ENCODE data around the gene TSN. TPM values are rescaled to one million over a fixed set of nuclear protein-coding genes. Genes with fewer than 3 reads are reported as not detected.
"Not testable (repeated sequence)": the region's sequence is repeated elsewhere in the genome, so short reads cannot be mapped to it uniquely, and the experiment has no call there.

The TSN gene
- total RNA-seq, 1 donor from 2014 or later, result 68.2 TPM

DNA sequence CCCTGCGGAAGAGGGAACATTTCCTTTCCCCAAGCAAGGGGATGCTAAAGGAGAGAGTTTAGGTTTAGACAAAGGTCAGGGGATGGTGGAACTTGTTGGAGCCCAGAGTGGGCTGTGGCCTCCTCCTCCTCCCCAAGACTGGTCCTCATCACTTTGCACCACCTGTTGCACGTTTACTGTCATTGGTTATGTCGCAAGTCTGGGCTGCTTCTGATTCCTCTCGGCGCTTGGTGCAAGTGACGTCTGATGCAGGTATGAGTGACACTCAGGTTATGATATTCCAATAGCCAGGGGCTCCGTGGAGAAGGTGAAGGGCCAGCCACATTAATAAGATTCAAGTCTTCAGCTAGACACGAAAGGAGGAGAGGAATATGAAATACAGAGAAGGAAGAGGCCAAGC, 59.8 kb downstream of the TSN start:
- Histone ChIP-seq H3K4me1 (ENCODE audit: insufficient read depth, low read length) (no peaks in the 10 kb centered on the region), H3K27me3 (ENCODE audit: insufficient read depth, low read length) (no peaks in the 10 kb centered on the region), H3K27ac (ENCODE audit: low read depth, low read length) (no peak overlapping the region), H2AFZ (ENCODE audit: low read depth, low read length) (no peak overlapping the region), H4K20me1 (ENCODE audit: insufficient read depth, low read length) (no peaks in the 10 kb centered on the region), H3K4me2 (ENCODE audit: low read length) (no peak overlapping the region), H3K9me3 (ENCODE audit: insufficient read depth, low read depth, low read length) (no peaks in the 10 kb centered on the region), H3K9ac (ENCODE audit: low read length) (no peak overlapping the region), H3K79me2 (ENCODE audit: insufficient read depth, low read length) (no peaks in the 10 kb centered on the region), H3K36me3 (ENCODE audit: insufficient read depth, low read length) (no peaks in the 10 kb centered on the region), H3K4me3 (ENCODE audit: insufficient read depth, low read depth, low read length) (no peak overlapping the region)
- Mint-ChIP-seq H3K27me3 (ENCODE audit: low read depth, unreplicated experiment) (peaks cover 6% of the 10 kb centered on the region), H3K9me3 (ENCODE audit: unreplicated experiment) (peaks cover 9% of the 10 kb centered on the region), H3K36me3 (ENCODE audit: low read depth, unreplicated experiment) (no peaks in the 10 kb centered on the region), H3K27ac (ENCODE audit: unreplicated experiment) (no peak overlapping the region), H3K4me3 (ENCODE audit: unreplicated experiment) (no peak overlapping the region), H3K4me1 (ENCODE audit: low read depth, unreplicated experiment) (peaks cover 2% of the 10 kb centered on the region)
- FAIRE-seq (no peak), DNase-seq (ENCODE audit: low read depth) (no peak)
- TF ChIP-seq, protein P1, sequence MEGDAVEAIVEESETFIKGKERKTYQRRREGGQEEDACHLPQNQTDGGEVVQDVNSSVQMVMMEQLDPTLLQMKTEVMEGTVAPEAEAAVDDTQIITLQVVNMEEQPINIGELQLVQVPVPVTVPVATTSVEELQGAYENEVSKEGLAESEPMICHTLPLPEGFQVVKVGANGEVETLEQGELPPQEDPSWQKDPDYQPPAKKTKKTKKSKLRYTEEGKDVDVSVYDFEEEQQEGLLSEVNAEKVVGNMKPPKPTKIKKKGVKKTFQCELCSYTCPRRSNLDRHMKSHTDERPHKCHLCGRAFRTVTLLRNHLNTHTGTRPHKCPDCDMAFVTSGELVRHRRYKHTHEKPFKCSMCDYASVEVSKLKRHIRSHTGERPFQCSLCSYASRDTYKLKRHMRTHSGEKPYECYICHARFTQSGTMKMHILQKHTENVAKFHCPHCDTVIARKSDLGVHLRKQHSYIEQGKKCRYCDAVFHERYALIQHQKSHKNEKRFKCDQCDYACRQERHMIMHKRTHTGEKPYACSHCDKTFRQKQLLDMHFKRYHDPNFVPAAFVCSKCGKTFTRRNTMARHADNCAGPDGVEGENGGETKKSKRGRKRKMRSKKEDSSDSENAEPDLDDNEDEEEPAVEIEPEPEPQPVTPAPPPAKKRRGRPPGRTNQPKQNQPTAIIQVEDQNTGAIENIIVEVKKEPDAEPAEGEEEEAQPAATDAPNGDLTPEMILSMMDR (IDR thresholded peaks at IDR 0.05; ENCODE audit: insufficient read depth, low read depth, low read length), result no peak
- no peak for TF ChIP-seq EZH2 (IDR thresholded peaks at IDR 0.05; ENCODE audit: insufficient read depth, low read length)

DNA sequence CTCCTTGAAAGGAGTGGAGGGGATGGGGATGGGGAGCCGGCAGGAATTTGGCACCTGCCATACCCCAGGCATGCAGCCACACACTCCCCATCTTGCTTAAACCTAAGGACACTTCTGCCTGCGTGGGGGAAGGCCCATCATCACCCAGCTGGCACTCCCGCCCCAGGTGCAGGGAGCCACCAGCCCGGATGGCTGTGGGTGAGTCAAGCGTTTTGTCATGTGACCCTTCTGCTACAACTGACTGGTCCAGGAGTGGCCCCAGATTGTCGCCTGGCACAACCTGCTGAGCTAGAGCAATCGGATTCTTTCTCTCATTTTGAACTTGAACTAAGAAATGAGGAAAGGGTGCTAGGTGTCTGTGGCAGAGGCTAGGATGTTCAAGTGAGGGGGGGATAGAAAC, 61.3 kb downstream of the TSN start:
- Histone ChIP-seq H3K27me3 (ENCODE audit: insufficient read depth, low read length) (no peaks in the 10 kb centered on the region), H3K79me2 (ENCODE audit: insufficient read depth, low read length) (no peaks in the 10 kb centered on the region), H3K4me2 (ENCODE audit: low read length) (no peak overlapping the region), H2AFZ (ENCODE audit: low read depth, low read length) (no peak overlapping the region), H3K9ac (ENCODE audit: low read length) (no peak overlapping the region), H3K4me1 (ENCODE audit: insufficient read depth, low read length) (no peaks in the 10 kb centered on the region), H3K4me3 (ENCODE audit: insufficient read depth, low read depth, low read length) (no peak overlapping the region), H3K9me3 (ENCODE audit: insufficient read depth, low read depth, low read length) (no peaks in the 10 kb centered on the region), H4K20me1 (ENCODE audit: insufficient read depth, low read length) (no peaks in the 10 kb centered on the region), H3K27ac (ENCODE audit: low read depth, low read length) (no peak overlapping the region), H3K36me3 (ENCODE audit: insufficient read depth, low read length) (no peaks in the 10 kb centered on the region)
- TF ChIP-seq EZH2 (IDR thresholded peaks at IDR 0.05; ENCODE audit: insufficient read depth, low read length), result no peak
- TF ChIP-seq, protein P1 (IDR thresholded peaks at IDR 0.05; ENCODE audit: insufficient read depth, low read depth, low read length), result no peak
- DNase-seq (ENCODE audit: low read depth), result no peak
- Mint-ChIP-seq H3K27me3 (ENCODE audit: low read depth, unreplicated experiment) (peaks cover 4% of the 10 kb centered on the region), H3K9me3 (ENCODE audit: unreplicated experiment) (peaks cover 9% of the 10 kb centered on the region), H3K36me3 (ENCODE audit: low read depth, unreplicated experiment) (no peaks in the 10 kb centered on the region), H3K27ac (ENCODE audit: unreplicated experiment) (no peak overlapping the region), H3K4me1 (ENCODE audit: low read depth, unreplicated experiment) (peaks cover 2% of the 10 kb centered on the region), H3K4me3 (ENCODE audit: unreplicated experiment) (no peak overlapping the region)
- no peak for FAIRE-seq

DNA sequence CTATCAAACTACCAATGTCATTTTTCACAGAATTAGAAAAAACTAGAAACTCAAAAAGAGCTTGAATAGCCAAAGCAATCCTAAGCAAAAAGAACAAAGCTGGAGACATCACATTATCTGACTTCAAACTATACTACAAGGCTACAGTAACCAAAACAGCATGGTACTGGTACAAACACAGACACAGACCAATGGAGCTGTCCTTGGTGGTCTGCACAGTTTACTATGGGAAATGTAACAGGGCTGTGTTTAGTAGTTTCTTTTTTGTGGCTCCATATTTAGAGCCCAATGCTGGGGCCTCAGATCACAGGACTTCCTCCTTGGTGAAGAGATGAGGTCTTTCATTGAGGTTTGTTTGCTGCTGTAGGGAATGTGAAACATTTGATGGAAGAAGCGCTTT, 61.9 kb downstream of the TSN start:
- H3K4me1 Mint-ChIP-seq (ENCODE audit: low read depth, unreplicated experiment); H3K27ac Mint-ChIP-seq (ENCODE audit: unreplicated experiment): not testable (repeated sequence)

More for the DNA sequence above, 61.9 kb downstream of the TSN start:
- peaks cover 10% of the 10 kb centered on the region for H3K9me3 Mint-ChIP-seq (ENCODE audit: unreplicated experiment)
- FAIRE-seq; H3K27ac ChIP-seq (ENCODE audit: low read depth, low read length); H3K4me3 Mint-ChIP-seq (ENCODE audit: unreplicated experiment); DNase-seq (ENCODE audit: low read depth); H3K4me1 ChIP-seq (ENCODE audit: insufficient read depth, low read length); H3K9me3 ChIP-seq (ENCODE audit: insufficient read depth, low read depth, low read length); H4K20me1 ChIP-seq (ENCODE audit: insufficient read depth, low read length); H3K27me3 ChIP-seq (ENCODE audit: insufficient read depth, low read length); H3K27me3 Mint-ChIP-seq (ENCODE audit: low read depth, unreplicated experiment); H3K9ac ChIP-seq (ENCODE audit: low read length); H2AFZ ChIP-seq (ENCODE audit: low read depth, low read length); H3K4me2 ChIP-seq (ENCODE audit: low read length); H3K36me3 Mint-ChIP-seq (ENCODE audit: low read depth, unreplicated experiment); H3K36me3 ChIP-seq (ENCODE audit: insufficient read depth, low read length); H3K4me3 ChIP-seq (ENCODE audit: insufficient read depth, low read depth, low read length); H3K79me2 ChIP-seq (ENCODE audit: insufficient read depth, low read length): not testable (repeated sequence)

Other genes with a start within 250 kb of the TSN start
- not detected in 2 replicates for gene RNU4ATAC, start 224.8 kb upstream of the TSN start, total RNA-seq
- 50.6 and 56.7 TPM in 2 replicates for gene CLASP1, start 106.2 kb upstream of the TSN start, total RNA-seq
- 66.7 and 75.0 TPM in 2 replicates for gene NIFK, start 18.8 kb upstream of the TSN start, total RNA-seq

Data from astrocyte (in vitro differentiated cells and primary cell).